ENCODE measurements around the gene PLXNA4. TPM values are rescaled to one million over a fixed set of nuclear protein-coding genes. Genes with fewer than 3 reads are reported as not detected.

The PLXNA4 gene
- polyA plus RNA-seq, 1 donor (not counting 4 experiments of a cell fraction or from before 2014, with no cell fraction given): 0.01 TPM

- H3K79me2 ChIP-seq (ENCODE audit: control insufficient read depth, insufficient read depth, low read length): no peaks in the 10 kb centered on the region
- TF ChIP-seq EZH2 (IDR thresholded peaks at IDR 0.05; ENCODE audit: low read length) (no peak), CTCF (optimal IDR thresholded peaks at IDR 0.05 in 1 of 3, IDR thresholded peaks at IDR 0.05 in 1 of 3, conservative IDR thresholded peaks at IDR 0.05 in 1 of 3; ENCODE audit: extremely low read depth in 1 of 3, insufficient read depth in 2 of 3, low read length in 3 of 3) (no peak)
- no peaks in the 10 kb centered on the region for H3K9me1 ChIP-seq (ENCODE audit: control insufficient read depth, extremely low read depth, insufficient read depth, low read length)
- no peak overlapping the region for H2AFZ ChIP-seq (ENCODE audit: control insufficient read depth, low read length)
- DNase-seq (ENCODE audit: low read depth, low spot score) (no peak), FAIRE-seq (no peak)
- no peaks in the 10 kb centered on the region for H3K4me1 ChIP-seq (ENCODE audit: control insufficient read depth, extremely low read depth, insufficient read depth, low read length)
- no peaks in the 10 kb centered on the region for H3K27me3 ChIP-seq (ENCODE audit: control insufficient read depth, extremely low read depth, insufficient read depth, low read length)
- no peaks in the 10 kb centered on the region for H3K36me3 ChIP-seq (ENCODE audit: control insufficient read depth in 2 of 2, extremely low read depth in 1 of 2, insufficient read depth in 2 of 2, low read length in 2 of 2)
- H4K20me1 ChIP-seq (ENCODE audit: control insufficient read depth, extremely low read depth, insufficient read depth, low read length): no peaks in the 10 kb centered on the region
- dilution Hi-C loops (cut with MboI; ENCODE audit: extremely low pct_ligation_motif_present, low sequenced_read_pairs): no loop called here
- H3K9ac ChIP-seq (ENCODE audit: control insufficient read depth, extremely low read depth, insufficient read depth, low read length): no peak overlapping the region
- H3K9me3 ChIP-seq (ENCODE audit: control insufficient read depth, low read depth, low read length): no peaks in the 10 kb centered on the region
- no peak overlapping the region for H3K4me2 ChIP-seq (ENCODE audit: control insufficient read depth, extremely low read depth, insufficient read depth, low read depth, low read length)
- H3K27ac ChIP-seq (ENCODE audit: control insufficient read depth, insufficient read depth, low read length): no peak overlapping the region
- no peak overlapping the region for H3K4me3 ChIP-seq (ENCODE audit: control insufficient read depth in 2 of 3, extremely low read depth in 1 of 3, insufficient read depth in 2 of 3, low read depth in 1 of 3, low read length in 3 of 3)
These were observed 466.5 kb downstream of the PLXNA4 start for GRCh38 chr7:132109769-132110168.

GRCh38 chr7:132108563-132108962 is 467.7 kb downstream of the PLXNA4 start:
- no peaks in the 10 kb centered on the region for H4K20me1 ChIP-seq (ENCODE audit: control insufficient read depth, extremely low read depth, insufficient read depth, low read length)
- TF ChIP-seq CTCF (optimal IDR thresholded peaks at IDR 0.05 in 1 of 3, IDR thresholded peaks at IDR 0.05 in 1 of 3, conservative IDR thresholded peaks at IDR 0.05 in 1 of 3; ENCODE audit: extremely low read depth in 1 of 3, insufficient read depth in 2 of 3, low read length in 3 of 3) (no peak), EZH2 (IDR thresholded peaks at IDR 0.05; ENCODE audit: low read length) (no peak)
- H3K27ac ChIP-seq (ENCODE audit: control insufficient read depth, insufficient read depth, low read length): no peak overlapping the region
- H3K9ac ChIP-seq (ENCODE audit: control insufficient read depth, extremely low read depth, insufficient read depth, low read length): no peak overlapping the region
- H3K4me1 ChIP-seq (ENCODE audit: control insufficient read depth, extremely low read depth, insufficient read depth, low read length): no peaks in the 10 kb centered on the region
- no peaks in the 10 kb centered on the region for H3K36me3 ChIP-seq (ENCODE audit: control insufficient read depth in 2 of 2, extremely low read depth in 1 of 2, insufficient read depth in 2 of 2, low read length in 2 of 2)
- DNase-seq (ENCODE audit: low read depth, low spot score) (no peak), FAIRE-seq (no peak)
- H3K4me2 ChIP-seq (ENCODE audit: control insufficient read depth, extremely low read depth, insufficient read depth, low read depth, low read length): no peak overlapping the region
- dilution Hi-C loops (cut with MboI; ENCODE audit: extremely low pct_ligation_motif_present, low sequenced_read_pairs): no loop called here
- no peaks in the 10 kb centered on the region for H3K9me1 ChIP-seq (ENCODE audit: control insufficient read depth, extremely low read depth, insufficient read depth, low read length)
- no peaks in the 10 kb centered on the region for H3K79me2 ChIP-seq (ENCODE audit: control insufficient read depth, insufficient read depth, low read length)
- H3K27me3 ChIP-seq (ENCODE audit: control insufficient read depth, extremely low read depth, insufficient read depth, low read length): no peaks in the 10 kb centered on the region
- H2AFZ ChIP-seq (ENCODE audit: control insufficient read depth, low read length): no peak overlapping the region
- H3K4me3 ChIP-seq (ENCODE audit: control insufficient read depth in 2 of 3, extremely low read depth in 1 of 3, insufficient read depth in 2 of 3, low read depth in 1 of 3, low read length in 3 of 3): no peak overlapping the region
- no peaks in the 10 kb centered on the region for H3K9me3 ChIP-seq (ENCODE audit: control insufficient read depth, low read depth, low read length)

Measured in keratinocyte (primary cell).